Ishikawa (cell line): ENCODE measurements around the gene SLC7A14.

Experiments
- CEBPB ChIP-seq: IDR thresholded peaks from 2 replicates; pipeline ENCODE4 v1.6.1; 2012
- CREB1 ChIP-seq: IDR thresholded peaks from 2 replicates; pipeline ENCODE4 v1.6.1; 2012; ENCODE audit warnings: low read depth
- EGR1 ChIP-seq: IDR thresholded peaks from 2 replicates; pipeline ENCODE4 v1.6.1; 2012
- EP300 ChIP-seq: IDR thresholded peaks from 2 replicates; pipeline ENCODE4 v1.6.1; 2012; ENCODE audit warnings: borderline replicate concordance
- FOXM1 ChIP-seq: IDR thresholded peaks from 2 replicates; pipeline ENCODE4 v1.6.1; 2012; ENCODE audit warnings: low read depth, borderline replicate concordance
- NFIC ChIP-seq: IDR thresholded peaks from 2 replicates; pipeline ENCODE4 v1.6.1; 2012
- RAD21 ChIP-seq: IDR thresholded peaks from 2 replicates; pipeline ENCODE4 v1.6.1; 2012; ENCODE audit warnings: low read depth
- TAF1 ChIP-seq: IDR thresholded peaks from 2 replicates; pipeline ENCODE4 v1.6.1; 2012; ENCODE audit warnings: low read depth, mild to moderate bottlenecking
- TEAD4 ChIP-seq: IDR thresholded peaks from 2 replicates; pipeline ENCODE4 v1.6.1; 2012
- YY1 ChIP-seq: IDR thresholded peaks from 2 replicates; pipeline ENCODE4 v1.6.1; 2012; ENCODE audit warnings: low read depth
- ZBTB7A ChIP-seq: IDR thresholded peaks from 2 replicates; pipeline ENCODE4 v1.6.1; 2012; ENCODE audit warnings: low read depth
- TF ChIP-seq, protein P1 (sequence below): IDR thresholded peaks from 2 replicates; pipeline ENCODE4 v1.6.1; 2012
- TF ChIP-seq, protein P2 (sequence below): IDR thresholded peaks from 2 replicates; pipeline ENCODE4 v1.6.1; 2012; ENCODE audit warnings: low read depth, mild to moderate bottlenecking

DNA sequence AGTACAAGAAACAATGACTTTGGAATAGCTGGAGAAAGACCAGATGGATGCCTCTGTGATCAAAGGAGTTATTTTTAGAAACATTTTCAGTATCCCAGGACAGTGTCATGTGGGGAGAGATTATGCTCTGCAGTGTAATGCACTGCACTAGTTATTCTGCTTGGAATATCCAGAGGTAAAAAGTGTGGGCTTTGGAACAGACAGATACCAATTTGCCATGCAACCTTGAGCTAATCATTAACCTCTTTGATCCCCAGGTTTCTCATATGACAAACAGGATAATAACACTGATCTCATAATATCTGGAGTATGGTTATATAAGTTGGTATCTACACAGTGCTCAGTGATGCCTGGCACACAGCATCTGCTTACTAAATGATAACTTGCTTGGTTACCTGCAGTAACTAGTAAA lies 12.2 kb upstream of the SLC7A14 start:
- TF ChIP-seq EP300, result no peak
- no peak for TF ChIP-seq EGR1
- no peak for TF ChIP-seq RAD21
- TF ChIP-seq, protein P1, sequence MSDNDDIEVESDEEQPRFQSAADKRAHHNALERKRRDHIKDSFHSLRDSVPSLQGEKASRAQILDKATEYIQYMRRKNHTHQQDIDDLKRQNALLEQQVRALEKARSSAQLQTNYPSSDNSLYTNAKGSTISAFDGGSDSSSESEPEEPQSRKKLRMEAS, result no peak
- TF ChIP-seq TAF1, result no peak
- TF ChIP-seq, protein P2, sequence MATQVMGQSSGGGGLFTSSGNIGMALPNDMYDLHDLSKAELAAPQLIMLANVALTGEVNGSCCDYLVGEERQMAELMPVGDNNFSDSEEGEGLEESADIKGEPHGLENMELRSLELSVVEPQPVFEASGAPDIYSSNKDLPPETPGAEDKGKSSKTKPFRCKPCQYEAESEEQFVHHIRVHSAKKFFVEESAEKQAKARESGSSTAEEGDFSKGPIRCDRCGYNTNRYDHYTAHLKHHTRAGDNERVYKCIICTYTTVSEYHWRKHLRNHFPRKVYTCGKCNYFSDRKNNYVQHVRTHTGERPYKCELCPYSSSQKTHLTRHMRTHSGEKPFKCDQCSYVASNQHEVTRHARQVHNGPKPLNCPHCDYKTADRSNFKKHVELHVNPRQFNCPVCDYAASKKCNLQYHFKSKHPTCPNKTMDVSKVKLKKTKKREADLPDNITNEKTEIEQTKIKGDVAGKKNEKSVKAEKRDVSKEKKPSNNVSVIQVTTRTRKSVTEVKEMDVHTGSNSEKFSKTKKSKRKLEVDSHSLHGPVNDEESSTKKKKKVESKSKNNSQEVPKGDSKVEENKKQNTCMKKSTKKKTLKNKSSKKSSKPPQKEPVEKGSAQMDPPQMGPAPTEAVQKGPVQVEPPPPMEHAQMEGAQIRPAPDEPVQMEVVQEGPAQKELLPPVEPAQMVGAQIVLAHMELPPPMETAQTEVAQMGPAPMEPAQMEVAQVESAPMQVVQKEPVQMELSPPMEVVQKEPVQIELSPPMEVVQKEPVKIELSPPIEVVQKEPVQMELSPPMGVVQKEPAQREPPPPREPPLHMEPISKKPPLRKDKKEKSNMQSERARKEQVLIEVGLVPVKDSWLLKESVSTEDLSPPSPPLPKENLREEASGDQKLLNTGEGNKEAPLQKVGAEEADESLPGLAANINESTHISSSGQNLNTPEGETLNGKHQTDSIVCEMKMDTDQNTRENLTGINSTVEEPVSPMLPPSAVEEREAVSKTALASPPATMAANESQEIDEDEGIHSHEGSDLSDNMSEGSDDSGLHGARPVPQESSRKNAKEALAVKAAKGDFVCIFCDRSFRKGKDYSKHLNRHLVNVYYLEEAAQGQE, result no peak
- TF ChIP-seq NFIC, result no peak
- TF ChIP-seq CEBPB, result no peak
- no peak for TF ChIP-seq CREB1
- TF ChIP-seq YY1, result no peak
- TF ChIP-seq ZBTB7A, result no peak
- TF ChIP-seq TEAD4, result no peak
- TF ChIP-seq FOXM1, result no peak
